ENCODE measurements around the gene CBR1.

CBR1 gene

GRCh38 chr21:36069713-36070583 lies at the start of gene CBR1:
CBR1 (plus strand) TSS chr21:36070024; CDS start chr21:36070116, 92 bp downstream.
- no peak for TF ChIP-seq CTCF (IDR thresholded peaks at IDR 0.05)

- no peak for TF ChIP-seq CTCF (IDR thresholded peaks at IDR 0.05)
Observed at GRCh38 chr21:36021251-36021837, 48.5 kb upstream of the CBR1 start.

- no peak for TF ChIP-seq CTCF (IDR thresholded peaks at IDR 0.05)
Observed at GRCh38 chr21:36022427-36023091, 47.3 kb upstream of the CBR1 start.

- TF ChIP-seq CTCF (IDR thresholded peaks at IDR 0.05) = no peak
Observed at GRCh38 chr21:36023092-36023480, 46.7 kb upstream of the CBR1 start.

GRCh38 chr21:36024782-36025181 lies 45.0 kb upstream of the CBR1 start:
- TF ChIP-seq CTCF (IDR thresholded peaks at IDR 0.05) = no peak

- TF ChIP-seq CTCF (IDR thresholded peaks at IDR 0.05) = no peak
Observed at GRCh38 chr21:36027347-36027746, 42.5 kb upstream of the CBR1 start.

GRCh38 chr21:36028127-36029069 lies 41.4 kb upstream of the CBR1 start:
- TF ChIP-seq CTCF (IDR thresholded peaks at IDR 0.05) = peak; percentile 87
